ENCODE measurements around the gene ENTPD3.
A peak's percentile ranks its signal among the peaks of the same experiment; 100 is the strongest.
"Not testable (repeated sequence)": the region's sequence is repeated elsewhere in the genome, so short reads cannot be mapped to it uniquely, and the experiment has no call there.

The ENTPD3 gene

DNA sequence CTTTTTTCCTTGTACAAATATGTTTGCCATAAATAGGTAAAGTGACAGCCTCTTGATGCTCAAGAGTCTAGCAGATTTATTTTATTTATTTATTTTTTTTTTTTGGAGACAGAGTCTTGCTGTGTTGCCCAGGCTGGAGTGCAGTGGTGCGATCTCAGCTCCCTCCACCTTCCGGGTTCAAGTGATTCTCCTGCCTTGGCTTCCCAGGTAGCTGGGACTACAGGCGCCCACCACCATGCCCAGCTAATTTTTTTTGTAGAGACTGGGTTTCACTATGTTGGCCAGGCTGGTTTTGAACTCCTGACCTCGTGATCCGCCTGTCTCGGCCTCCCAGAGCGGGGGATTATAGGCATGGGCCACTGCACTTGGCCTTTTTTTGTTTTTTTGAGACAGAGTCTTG is 75.9 kb downstream of the ENTPD3 start:
- DNase-seq: not testable (repeated sequence)

DNA sequence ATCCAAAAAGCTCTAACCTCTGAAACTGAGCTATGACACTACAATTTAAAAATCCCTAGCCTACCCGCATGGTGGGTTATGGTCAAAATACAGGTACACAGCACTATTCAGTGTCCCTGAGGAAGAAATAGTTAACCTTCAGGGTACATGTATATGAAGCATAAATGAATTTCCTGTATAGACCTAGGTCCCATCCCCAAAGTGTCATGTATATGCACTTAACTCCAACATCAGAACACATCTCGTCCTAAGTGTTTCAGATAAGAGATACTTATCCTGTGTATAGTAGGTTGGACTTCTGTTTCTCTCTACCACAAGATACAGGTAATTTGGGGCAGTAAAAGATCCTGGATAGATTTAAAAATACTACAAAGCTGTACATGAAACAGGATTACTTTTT is 76.6 kb downstream of the ENTPD3 start:
- no peak for DNase-seq

DNA sequence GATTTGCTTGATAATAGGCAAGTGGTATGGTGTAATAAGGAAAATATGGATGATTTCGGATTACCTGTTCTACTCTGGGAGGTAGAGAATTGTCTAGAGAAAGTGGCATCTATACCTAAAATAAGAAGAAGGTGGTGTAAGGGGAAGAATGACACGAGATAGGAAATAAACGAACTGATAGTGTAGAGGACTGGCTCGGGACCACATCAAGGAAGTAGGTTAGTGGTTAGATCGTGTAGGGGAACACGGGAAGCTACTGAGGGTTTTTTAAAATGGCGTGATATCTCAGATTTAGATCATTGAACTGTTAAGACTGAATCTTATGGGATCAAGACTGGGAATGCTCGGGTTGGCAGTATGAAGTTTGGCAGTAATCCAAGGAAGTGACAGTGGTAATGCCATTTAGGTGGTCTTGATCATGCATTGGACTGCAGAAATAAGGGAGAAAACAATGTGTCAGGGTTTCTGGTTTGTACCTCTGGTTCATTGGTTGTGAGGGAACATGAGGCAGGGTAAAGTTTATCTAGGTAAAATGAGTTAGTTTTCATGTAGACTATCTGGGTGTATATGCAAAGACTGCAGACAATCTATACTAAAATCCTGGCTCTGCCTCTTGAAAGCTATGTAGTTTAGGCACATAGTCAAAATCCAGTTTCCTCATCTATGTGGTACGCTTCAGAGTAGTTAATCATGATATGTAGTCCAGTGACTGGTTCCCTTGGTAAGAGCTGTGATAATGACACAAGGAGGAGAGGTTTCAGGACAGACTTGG is 77.5 kb downstream of the ENTPD3 start:
- no peak for DNase-seq

DNA sequence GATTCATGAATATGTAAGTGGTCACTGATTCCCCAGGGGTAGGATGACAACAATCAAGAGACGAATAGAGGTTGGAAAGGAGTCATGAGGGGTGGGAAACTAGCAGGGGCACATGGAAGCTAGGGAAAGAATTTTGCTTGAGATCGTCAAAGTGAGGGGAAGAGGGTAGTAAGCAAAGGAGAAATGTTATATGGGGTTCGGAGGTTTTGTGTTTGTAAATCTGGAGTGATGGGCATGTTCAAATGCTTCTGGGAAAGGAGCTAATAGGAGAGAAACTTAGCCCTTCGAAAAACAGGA is 78.1 kb downstream of the ENTPD3 start:
- no peak for DNase-seq

DNA sequence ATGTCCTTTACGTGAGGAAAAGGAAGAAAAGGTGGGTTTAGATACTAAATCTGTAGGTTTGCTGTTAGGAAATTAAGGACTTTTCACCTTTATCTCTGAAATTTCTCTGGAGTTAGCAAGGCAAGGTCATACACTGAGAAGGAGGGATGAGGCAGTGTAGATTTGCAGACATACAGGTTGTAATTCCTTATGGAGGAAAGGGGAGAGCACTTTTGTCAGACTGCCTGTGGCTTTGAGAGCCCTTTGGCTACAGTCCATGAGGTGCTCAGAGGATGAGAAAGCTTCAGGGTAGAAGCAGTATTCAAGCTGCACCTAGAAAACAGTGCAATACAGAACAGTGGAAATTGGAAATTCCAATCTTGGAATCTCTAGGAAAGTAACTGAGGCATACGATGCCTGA is 78.5 kb downstream of the ENTPD3 start:
- no peak for DNase-seq

DNA sequence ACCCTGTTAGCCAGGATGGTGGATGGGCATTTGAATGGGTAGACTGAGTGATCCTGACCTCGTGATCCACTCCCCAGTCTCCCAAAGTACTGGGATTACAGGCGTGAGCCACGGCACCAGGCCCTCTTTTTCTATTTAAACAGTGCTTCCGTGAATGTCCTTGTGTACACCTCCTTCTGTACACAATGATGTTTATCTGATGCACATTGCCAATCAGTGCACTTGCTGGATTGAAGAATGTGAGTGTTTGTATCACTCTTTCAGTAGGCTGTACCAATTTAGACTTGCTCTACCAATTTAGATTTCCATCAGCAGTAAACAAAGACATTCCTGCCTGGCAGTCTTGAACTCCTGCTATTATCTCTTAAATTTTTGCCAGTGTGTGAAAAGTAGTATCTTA is 81.0 kb downstream of the ENTPD3 start:
- no peak for DNase-seq

DNA sequence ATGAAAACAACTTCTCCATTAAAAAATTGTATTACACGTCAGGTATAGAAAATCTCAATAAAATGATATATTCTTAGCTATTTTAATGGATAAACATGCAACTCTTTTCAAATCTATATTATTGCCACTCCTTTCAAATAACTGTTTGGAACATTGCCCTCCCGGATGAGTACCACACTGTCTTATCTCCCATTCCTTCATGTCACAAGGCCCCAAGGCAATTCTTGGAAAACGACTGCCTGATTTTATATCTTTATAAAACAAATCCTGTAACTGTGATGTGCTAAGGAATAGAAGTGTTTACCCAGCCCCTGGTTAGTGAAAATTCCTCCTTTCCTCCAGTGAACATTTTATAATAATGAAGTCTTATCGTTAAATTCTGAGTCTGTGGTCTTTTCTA is 83.7 kb downstream of the ENTPD3 start:
- no peak for DNase-seq

DNA sequence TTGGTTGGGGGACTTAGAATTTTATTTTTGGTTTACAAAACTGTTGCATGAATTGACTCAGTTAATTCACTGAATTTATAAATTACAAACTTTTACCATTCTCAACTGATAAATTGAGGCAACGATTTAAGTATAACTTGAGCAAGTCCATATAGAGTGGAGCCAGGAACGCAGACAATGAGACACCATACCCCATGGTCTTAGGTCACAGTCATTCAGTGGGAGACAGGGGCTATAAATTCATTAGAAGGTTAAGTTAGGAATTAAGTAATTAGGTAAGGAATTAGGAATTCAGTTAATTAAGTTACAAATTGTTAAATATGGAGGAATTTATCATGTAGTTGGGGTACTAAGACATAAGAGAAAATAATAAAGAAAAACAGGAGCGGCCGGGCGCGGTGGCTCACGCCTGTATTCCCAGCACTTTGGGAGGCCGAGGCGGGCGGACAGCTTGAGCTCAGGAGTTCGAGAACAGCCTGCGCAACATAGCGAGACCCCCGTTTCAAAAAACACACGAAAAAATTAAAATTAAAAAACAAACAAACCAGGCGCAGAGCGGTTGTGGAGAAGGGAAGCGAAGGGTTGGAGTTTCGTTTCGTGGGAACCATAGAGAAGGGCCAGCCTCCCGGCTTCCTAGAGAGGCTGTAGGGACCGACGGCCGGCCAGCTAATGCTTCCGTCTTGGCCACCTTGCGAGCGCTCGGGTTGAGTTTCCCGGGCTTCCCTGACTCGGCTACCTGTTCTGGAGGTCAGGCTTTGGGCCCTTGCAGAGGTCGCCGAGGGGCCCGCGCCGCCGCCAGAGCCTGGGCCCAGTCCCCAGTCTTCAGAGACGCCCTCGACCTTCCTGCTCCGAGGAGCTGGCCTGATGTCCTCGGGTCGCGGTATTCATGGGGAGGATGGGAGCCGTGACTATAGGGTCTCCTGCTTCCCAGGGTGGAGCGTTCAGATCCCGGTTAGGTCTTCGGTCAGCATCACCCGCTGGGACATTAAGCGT is 89.8 kb downstream of the ENTPD3 start, which contains the start of gene ZNF619:
ZNF619 (plus strand) TSS at position 645 of the 993 bp plus-strand sequence. CDS start 858 bp downstream, outside the sequence.
- DNase-seq: peak; percentile 43

DNA sequence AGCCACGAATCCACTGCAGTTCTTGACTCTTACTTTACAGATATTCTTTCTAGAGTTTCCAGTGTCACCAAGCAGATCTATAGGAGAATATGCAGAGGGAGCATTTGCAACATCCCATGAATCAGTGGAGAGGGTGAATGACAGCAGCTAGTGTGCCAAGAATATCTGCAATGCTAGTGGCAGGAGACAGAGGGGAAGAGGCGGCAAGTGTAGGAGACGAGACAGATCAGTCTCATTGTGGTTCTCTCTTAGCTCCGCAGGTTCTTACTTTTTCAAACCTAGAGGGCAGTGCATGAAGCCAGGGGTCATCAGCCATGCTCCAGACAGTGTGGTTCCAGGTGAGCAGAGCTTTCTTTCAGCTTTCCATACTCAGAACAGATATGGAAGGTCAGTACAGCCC is 90.7 kb downstream of the ENTPD3 start:
- no peak for DNase-seq
